GM21528 (cell line): ENCODE measurements around the gene STEEP1.

Experiments
- ATAC-seq: cut with Tn5 transposase; IDR thresholded peaks from one replicate; pipeline ENCODE4 v1.9.1; 2021; ENCODE audit warnings: mild to moderate bottlenecking, moderate library complexity; ENCODE audit not compliant: unreplicated experiment, low FRiP score

The STEEP1 gene

DNA sequence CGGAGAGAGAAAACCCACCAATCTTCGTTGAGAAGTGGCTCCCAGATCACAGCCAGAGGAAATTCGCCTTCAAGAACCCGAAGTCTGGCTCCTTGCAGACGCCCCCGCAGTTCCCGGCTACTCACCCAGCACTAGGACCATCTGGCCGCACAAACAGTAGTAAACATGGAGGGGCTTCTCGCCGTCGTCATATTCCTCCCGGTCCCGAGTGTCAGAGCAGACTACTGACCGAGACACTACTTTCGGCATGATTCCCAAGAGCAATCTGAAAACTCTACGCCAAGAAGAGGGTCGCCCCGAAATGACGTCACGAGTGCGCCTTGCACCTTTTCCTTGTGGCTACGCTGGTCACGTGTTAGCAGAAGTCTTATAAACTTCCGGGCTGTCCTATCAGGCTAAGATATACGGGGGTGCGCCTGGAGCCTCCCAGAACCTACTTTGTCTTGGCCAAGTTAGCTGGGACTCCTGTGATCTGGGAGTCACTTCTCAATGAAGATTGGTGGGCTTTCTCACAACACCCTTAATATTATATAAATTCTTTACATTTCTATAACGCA, at the start of gene STEEP1:
STEEP1 (minus strand) TSS at position 303 of the 557 bp plus-strand sequence; CDS start at position 249, 54 bp downstream.
- ATAC-seq: peak; percentile 83

DNA sequence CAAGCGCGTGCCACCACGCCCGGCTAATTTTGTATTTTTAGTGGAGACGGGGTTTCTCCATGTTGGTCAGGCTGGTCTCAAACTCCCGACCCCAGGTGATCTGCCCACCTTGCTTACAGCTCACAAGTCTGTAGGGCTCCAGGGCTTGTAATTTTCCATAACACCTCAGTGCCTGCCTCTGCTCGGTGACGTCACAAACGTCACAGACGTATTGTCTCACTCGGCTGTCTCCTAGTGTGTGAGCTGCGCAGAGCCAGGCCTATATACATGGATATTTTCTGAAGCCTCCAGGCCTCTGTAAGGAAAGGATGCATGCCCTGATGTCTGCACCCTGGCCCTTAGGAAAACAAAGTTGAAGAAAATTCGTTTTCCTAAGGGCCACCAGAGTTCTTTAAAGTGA, 49.6 kb upstream of the STEEP1 start:
- no peak for ATAC-seq

GRCh38 chrX:119607018-119607389, 41.8 kb upstream of the STEEP1 start:
- ATAC-seq: no peak

GRCh38 chrX:119606280-119607017, 41.2 kb upstream of the STEEP1 start, which contains the start of gene NKRF:
NKRF (minus strand) TSS chrX:119606424.
- peak; percentile 72 for ATAC-seq

- ATAC-seq: peak; percentile 49
Observed at GRCh38 chrX:119605464-119606279, 40.5 kb upstream of the STEEP1 start.

GRCh38 chrX:119604766-119605463, 39.7 kb upstream of the STEEP1 start:
- no peak for ATAC-seq

DNA sequence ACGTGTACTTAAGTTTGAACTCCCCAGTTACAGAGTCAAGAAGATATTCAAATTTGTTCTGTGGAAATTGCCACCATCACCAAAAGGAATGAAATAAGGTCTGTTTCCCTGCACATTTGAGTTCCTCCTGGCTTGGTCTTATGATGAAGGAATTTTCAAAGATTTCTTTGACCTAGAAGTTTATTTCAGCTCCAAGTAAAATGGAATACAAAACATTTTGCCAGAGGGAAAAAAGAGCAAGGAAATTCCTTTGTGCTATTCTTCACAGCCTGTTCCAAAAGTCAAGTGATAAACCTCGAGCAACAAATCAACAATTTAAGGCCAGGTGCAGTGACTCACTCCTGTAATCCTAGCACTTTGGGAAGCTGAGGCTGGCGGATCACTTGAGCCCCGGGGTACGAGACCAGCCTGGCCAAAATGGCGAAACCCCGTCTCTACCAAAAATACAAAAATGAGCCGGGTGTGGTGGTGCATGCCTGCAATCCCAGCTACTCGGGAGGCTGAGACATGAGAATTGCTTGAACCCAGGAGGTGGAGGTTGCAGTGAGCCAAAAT, 37.6 kb upstream of the STEEP1 start:
- no peak for ATAC-seq

DNA sequence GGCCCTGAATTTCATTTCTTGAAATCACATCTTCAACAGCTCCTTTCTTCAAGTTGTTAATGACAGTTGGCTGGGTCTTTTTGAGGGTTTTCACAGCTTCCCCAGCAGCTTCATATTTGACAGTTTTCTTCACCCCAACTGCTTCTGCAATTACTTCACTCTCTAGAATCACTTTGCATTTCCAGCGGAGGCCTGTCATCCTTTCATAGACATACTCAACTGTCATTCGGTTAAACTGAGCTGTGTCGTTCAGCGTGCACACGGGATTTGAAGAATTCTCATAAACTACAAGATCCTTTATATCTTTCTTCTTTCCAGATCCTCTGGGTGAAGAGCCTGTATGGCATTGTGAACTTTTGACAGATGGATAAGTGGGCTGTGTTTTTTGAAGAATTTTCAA, 24.6 kb upstream of the STEEP1 start:
- no peak for ATAC-seq

GRCh38 chrX:119583431-119584059, 18.3 kb upstream of the STEEP1 start:
- no peak for ATAC-seq

GRCh38 chrX:119579414-119579813, 14.2 kb upstream of the STEEP1 start:
- ATAC-seq: no peak

GRCh38 chrX:119574394-119575266, 9.4 kb upstream of the STEEP1 start, which contains the start of gene UBE2A:
UBE2A (plus strand) TSS chrX:119574563; CDS start chrX:119574712, 149 bp downstream.
- peak; percentile 76 for ATAC-seq

GRCh38 chrX:119573840-119574393, 8.7 kb upstream of the STEEP1 start:
- peak; percentile 83 for ATAC-seq

GRCh38 chrX:119573222-119573621, 8.0 kb upstream of the STEEP1 start:
- no peak for ATAC-seq

DNA sequence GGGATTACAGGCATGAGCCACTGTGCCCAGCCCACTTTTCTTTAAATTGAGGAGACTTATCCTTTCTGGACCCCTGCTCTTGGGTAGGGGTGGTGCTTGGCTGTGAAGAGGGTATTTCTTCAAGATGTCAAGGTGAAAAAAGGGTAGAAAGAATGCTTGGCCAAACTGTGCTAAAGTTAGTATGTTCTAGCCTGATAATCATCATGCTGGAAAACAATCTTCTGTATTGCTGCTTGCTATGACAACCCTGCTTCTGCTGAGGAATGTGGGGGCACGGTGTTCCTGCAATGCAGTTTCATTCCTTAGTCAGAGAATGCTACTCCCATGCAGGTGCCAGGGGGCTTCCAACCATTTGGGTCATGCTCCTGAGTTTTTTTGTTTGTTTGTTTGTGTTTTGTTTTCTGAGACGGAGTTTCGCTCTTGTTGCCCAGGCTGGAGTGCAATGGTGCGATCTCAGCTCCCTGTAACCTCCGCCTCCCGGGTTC, 5.2 kb upstream of the STEEP1 start:
- ATAC-seq: no peak

DNA sequence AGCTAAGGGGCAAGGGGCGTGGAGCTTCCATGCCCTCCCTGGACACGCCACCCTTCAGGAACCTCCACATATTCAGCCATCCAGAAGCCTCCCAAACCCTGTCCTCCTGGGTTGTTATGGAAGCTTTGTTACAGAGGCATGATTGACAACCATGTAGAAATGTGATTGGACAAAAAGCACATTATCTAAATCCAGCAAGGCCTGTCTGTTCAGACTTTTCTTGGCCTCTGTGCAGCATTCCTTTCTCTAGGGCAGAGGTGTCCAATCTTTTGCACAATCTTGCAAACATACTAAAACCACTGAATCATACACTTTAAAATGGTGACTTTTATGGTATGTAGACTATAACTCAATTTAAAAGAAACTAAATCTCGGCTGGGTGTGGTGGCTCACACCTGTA, 12.7 kb downstream of the STEEP1 start:
- no peak for ATAC-seq

DNA sequence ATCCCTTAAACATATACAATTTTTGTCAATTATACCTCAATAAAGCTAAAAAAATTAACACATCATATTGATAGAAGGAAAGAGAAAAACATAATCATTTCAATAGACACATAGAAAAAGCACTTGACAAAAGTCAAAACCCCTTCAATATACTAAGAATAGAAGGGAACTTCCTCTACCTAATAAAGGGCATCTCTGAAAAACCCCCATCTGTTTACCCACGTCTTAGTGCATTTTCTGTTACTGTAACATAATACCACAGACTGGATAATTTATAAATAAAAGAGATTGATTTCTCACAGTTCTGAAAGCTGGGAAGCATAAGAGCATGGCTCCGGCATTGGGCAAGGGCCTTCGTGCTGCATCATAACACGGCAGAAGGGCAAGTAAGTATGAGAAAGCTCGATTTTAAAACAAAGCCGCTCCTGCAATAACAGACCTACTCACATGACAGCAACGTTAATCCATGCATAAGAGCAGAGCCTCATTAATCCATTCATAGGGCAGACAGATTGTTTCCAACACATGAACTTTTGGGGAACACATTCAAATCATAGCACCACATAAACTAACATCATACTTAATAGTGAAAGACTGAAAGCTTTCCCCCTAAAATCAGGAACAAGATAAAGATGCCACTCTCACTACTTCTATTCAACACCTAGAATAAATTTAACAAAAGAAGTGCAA, 15.7 kb downstream of the STEEP1 start:
- ATAC-seq: no peak

DNA sequence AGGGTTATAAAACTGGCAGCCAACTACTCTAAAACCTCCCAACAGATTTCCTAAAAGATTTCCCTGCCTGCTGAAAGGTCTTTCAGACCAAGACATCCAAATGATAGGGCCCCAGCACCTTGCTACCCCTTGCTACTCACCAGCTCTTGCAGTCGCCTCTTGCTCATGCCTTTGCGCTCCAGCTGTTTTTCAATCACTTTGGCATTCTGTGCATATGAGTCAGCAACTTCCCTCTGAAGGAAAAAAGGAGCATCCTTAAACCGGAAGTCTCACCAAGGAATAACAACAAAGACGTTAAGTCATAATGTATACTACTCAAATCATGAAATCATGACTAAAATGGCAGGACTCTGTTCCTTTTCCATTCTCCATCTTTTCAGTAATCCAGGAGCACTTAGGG, 24.0 kb downstream of the STEEP1 start:
- no peak for ATAC-seq

DNA sequence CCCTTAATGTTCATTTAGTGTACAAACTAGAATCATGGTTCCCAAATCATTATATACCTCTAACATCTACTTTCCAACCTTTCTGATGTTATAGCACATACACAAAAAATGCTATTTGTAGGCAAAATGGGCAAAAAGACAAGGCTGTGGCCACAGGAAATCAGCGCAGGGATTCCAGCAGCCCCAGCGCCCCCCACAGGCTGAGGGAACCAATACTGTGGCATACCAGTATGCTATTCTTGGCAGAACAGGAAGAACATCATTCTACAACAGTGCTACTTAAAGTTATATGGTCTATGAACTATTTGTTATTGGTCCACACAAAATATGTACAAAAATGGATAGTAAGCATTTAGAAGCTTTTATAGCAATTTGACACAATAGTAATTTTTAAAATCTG, 25.3 kb downstream of the STEEP1 start:
- ATAC-seq: no peak
